Stimulated activated CD4-positive, alpha-beta T cell treated with anti-CD3 and anti-CD28 coated beads, Interleukin-4, amount 100 ng/mL, for 24 hours (primary cell): ENCODE results near the gene GALM.
"Not testable (repeated sequence)": the region's sequence is repeated elsewhere in the genome, so short reads cannot be mapped to it uniquely, and the experiment has no call there.

Experiments used
- DNase-seq: peaks from one replicate; pipeline ENCODE4 v3.0.0-alpha.2; 2020

GALM gene

DNA sequence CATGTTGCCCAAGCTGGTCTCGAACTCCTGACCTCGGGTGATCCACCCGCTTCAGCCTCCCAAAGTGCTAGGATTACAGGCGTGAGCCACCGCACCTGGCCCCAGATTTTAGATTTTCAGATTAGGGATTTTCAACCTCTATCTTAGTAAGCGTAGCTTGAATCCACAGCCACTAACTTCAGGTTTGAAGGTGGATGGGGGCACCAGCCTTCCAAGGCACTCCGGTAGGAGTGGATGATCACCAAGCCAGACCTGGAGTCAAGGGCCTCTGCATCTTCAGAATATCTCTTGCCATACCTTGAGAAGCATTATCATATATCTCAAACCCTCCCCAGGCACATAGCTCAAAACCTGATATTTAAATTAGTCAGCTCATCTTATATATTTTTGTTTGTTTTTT lies 17.9 kb downstream of the GALM start:
- no peak for DNase-seq

DNA sequence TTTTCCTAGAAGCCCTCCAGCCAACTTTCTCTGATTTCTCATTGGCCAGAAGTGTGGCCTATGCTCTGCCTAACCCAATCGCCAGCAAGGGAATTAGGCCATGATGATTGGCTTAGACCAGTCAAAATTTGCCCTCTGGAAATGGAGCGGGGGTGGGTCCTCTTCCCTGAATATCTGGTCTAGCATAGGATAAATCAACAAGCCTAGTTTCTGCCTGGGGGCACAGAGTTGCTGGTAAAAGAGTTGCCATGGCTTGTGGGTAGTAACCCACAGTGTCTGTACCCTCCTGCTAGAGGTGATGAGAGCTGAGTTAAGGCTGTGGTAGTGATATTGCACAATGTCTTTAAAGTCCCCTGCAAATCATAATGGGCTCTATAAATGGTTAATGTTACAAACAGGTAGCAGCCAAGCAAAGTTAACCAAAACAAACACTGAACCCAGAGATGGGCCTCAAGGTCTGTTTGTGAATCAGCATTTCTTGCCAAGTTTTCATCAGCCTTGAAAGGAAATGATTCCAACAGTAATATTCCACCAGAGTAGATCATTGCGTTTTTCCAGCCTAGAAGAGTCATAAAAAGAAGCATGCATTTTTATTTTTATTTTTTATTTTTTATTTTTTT lies 19.3 kb downstream of the GALM start:
- DNase-seq = no peak

DNA sequence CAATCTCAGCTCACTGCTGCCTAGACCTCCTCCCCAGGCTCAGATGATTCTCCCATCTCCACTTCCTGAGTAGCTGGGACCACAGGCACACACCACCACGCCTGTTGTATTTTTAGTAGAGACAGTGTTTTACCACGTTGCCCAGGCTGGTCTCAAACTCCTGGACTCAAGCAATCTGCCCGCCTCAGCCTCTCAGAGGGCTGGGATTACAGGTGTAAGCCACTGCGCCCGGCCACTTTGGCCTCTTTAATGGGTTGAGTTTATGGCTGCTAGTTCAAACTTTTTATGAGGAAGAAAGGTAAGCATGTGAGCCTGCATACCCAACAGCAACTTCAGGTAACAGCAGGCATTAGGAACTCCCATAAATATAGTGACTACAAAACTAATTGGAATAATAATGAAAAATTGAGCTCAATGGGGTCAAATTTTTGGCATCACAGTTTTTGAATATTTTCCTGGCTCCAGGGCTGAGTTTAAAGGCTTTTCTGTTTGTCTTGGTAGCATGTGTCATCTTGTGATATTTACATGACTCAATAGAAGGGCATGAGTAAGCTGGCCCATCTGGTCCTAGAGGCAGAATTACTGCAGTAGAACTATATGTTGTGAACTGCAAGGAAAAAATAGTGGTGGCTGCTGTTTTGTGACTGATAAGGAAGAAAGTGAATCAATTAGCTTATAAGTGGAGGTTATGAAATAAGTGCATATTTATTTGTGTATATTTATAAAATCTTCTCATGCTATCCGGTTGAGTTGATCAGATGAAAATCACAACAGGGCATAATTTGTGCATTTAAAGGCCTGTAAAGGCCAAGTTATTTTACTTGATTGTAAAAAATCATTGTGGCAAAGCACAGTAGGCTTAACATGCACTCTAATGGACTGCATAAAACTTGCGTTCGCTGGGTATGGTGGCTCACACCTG lies 24.8 kb downstream of the GALM start:
- peak; percentile 51 for DNase-seq

DNA sequence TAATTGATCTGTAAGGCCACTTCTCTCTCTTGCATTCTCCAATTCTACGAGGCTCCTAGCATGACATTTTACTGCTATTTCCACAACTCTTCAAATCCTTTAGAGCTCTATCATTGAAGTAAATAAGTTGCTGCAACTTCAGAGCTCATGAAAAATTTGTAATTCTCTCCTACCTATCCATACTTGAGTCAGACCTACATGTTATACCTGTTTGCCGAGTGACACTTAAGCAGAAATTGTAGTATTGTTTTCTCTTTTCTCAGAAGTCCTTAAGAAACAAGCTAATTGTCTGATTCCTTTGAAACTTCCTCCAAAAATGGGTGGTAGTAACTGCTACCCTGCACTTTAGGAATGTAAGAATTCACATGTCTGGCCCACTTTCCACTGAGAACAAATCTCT lies 26.1 kb downstream of the GALM start:
- DNase-seq = no peak

DNA sequence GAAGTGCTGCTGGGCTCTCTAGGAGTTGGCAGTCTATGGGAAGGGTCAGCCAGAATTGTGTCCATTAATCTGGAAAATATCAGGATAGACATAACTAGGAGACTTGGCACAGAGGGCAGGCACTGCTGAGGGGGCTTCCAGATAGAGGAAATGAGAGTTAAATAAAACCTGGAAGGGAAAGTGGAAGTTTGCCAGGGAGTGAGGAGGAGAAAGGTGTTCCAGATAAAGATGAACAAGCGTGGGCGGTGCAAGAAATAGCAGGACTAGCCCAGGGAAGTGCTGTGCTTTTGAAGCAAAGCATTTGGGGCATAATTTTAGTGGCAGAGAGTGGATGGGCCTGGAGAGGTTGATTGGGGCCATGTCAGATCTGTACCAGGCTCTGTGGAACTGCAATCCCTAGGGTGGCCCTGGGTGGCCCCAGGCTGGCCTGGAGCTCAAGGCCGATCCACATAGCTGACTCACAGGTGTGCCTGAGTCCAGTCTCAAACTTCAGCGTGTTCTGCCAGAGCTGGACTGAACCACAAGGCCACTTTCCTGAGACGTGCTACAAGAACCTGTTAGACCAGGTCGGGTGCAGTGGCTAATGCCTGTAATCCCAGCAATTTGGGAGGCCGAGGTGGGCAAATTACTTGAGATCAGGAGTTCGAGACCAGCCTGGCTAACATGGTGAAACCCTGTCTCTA lies 26.9 kb downstream of the GALM start:
- DNase-seq = no peak

DNA sequence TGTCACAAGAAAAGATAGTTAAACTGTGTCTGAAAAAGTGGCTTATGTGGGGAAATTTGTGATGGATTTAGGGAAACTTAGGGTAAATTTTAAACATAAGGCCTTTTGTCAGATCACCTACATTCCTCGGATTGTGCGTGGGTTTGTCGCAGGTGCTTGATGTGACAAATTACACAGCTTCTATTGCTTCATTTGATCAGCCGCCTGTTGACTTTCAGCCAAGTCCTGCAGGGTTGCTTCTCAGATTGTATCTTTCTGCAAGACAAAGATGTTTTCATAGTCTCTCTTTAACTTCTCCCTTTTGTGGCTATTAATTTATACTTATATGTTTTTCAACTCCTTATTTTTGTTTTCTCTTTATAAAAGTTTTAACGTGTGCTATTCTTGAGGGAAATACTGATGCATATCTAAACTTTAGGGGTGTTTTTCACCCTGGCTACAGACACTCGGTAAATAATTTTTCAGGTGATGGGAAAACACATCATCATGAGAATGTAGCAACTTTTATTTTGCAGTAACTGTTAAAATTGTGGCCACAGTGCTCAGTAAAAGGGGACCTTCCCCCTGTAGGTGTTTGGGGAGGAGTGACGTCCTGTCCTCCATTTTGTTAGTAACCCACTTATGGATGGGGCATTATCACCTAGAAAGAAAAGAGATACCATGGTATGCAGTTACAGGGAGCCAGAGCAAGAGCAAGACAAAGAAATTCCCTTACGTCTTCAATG lies 31.4 kb downstream of the GALM start:
- peak; percentile 46 for DNase-seq

DNA sequence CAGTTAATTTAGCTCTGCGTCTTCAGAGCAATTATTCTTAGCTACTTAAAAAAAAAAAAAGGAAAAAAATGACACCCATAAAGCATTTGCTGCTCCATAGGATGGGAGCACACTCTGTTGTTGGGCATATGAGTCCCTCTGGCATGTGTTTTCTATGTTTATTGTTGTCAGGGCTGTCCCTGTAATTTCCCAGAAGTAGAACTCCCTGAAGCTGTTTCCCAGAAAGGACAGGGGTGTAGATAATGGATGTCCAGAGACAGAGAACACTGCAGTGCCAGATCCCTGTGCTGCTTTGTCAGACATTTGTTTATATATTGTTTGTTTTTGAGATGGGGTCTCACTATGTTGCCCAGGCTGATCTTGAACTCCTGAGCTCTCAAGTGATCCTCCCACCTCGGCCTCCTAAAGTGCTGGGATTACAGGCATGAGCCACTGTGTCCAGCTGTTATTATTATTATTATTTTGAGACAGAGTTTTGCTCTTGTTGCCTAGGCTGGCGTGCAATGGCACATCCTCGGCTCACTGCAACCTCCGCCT lies 32.6 kb downstream of the GALM start:
- DNase-seq = no peak

DNA sequence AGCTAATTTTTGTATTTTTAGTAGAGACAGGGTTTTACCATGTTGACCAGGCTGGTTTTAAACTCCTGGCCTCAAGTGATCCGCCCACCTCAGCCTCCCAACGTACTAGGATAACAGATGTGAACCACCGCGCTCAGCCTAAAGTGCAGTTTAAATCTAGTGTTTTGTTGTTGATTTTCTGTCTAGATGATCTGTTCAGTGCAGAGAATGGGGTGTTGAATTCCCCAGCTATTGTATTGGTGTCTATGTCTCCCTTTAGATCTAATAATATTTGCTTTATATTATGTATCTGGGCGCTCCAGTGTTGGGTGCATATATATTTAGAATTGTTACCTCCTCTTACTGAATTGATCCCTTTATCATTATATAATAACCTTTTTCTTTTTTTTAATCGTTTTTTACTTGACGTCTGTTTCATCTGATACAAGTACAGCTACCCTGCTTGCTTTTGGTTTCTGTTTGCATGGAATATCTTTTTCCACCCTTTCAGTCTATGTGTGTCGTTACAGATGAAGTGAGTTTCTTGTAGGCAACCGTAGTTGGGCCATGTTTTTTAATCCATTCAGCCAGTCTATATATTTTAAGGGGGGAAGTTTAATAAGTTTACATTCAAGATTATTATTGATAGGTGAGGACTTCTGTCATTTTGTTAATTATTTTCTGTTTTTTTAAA lies 34.3 kb downstream of the GALM start:
- DNase-seq = no peak

DNA sequence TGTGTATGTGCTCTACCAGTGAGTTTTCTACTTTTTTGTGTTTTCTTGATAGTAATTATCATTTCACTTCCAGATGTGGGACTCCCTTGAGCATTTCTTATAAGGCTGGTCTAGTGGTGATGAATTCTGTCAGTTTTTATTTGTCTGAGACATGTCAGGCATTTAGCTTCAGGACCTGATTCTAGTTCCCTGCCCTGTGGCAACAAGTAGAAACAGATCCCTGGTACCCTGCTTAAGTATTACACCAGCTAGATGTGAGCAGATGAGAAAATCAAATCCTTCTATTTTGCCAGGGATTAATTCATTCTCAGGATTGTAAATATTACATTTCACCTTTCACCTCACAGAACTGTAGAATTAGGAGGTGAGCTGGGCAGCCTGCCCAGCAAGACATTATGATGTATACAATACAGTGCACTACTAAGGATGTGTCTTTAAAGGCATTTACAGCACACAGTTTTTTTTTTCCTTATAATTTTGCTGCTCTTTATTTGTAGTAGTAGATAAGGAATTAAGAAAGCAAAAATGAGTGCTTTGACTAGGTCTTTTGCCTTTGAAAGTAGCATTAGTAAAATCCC lies 35.1 kb downstream of the GALM start:
- no peak for DNase-seq

DNA sequence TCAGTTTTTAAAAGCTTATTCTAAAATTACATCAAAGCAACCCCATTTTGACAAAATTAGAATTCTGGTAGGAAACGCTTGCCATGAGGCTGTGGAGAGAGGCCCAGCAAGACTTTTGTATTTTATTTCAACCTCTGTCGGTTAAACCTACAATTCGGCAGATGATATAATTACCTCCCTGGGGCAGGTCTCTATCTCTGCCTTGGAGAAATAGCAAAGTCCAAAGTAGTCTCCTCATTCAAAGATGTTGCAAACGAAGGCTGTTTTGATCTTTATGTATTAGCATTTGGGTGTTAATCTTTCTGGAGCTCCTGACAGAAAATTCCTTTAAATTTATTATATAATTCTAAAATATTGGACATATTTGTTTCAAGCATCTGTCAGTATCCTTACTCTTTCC lies 35.6 kb downstream of the GALM start:
- DNase-seq = no peak

DNA sequence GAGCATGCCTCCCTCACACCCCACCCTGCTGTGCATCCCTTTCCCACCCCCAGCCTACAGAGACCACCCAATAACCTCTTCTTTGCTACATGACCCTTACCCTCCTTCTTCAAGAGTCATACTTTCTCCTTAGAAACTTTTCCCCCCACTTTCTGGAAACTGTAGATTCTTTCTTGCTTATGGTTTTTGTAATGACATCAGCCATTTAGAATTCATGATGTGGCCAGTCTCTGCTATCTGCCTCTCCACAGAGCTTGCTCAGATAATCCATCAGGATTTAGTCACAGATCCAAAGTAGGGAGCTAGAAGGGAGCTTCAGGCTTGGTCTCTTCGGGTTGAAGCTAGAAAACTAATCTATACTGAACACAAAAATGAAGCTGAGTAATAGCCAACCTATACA lies 36.5 kb downstream of the GALM start:
- DNase-seq = no peak

DNA sequence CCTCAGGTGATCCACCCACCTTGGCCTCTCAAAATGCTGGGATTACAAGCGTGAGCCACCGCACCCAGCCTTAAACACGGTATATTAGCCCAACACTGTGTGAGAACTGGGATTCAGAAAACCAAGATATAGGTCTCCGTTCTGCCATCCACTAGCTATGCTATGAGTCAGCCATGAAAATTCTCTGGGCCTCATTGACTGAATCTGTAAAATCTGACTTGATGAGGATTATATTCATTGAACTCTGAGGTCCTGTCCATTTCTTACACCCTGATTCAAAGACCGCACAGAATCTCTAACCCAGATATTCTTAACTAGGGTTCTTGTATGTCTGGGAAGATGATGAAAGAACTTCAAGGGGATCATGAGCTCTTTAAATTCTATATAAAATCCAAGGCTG lies 37.4 kb downstream of the GALM start:
- DNase-seq = not testable (repeated sequence)

DNA sequence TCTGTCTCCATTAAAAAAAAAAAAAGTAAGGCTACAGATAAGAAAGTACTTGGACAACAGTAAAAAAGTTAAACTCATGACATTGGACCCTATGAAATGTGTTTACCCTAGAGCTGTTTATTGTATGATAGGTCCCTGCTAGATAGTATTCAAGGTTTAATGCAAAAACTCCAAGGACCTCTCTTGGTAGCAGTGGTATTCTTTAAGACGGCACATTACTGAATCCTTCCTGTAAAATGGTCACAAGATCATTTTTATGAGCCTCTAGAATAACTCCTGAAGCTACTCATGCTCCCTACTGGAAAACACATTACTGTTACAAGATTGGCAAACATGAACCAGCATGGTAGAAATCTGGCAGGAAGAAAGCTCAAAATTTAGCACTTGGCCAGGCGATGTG lies 38.8 kb downstream of the GALM start:
- DNase-seq = no peak

DNA sequence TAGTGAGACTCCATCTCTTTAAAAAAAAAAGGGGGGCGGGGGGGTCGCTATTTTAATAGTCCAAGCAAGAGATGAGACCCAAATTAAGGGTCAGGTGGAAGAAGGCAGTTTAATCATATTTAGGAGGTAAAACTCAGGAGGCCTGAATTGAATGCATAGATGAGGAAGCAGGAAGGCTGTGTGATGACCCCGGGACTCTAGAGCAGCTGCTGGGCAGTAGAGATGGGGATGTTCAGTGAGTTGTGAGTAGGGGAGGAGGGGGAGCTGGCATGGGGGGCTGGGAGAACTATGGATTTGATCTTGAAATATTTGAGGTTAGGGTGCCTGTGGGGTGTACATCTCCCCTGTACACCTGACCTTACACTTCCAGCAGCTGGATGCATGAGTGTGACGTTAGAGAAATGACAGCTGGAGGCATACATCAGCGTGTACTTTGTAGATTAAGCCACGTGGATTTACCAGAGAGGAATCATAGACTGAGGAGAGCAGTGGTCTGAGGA lies 41.0 kb downstream of the GALM start:
- DNase-seq = no peak

DNA sequence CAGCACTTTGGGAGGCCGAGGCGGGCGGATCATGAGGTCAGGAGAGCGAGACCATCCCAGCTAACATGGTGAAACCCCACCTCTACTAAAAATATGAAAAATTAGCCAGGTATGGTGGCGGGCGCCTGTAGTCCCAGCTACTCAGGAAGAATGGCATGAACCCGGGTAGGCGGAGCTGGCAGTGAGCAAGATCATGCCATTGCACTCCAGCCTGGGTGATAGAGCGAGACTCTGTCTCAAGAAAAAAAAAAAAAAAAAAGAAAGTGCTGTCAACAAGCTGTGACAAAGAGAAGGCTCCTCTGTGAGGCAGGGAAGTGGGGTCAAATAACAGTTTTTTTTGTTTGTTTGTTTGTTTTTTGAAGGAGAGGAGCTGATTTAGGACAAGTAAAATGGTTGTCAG lies 42.6 kb downstream of the GALM start:
- not testable (repeated sequence) for DNase-seq

DNA sequence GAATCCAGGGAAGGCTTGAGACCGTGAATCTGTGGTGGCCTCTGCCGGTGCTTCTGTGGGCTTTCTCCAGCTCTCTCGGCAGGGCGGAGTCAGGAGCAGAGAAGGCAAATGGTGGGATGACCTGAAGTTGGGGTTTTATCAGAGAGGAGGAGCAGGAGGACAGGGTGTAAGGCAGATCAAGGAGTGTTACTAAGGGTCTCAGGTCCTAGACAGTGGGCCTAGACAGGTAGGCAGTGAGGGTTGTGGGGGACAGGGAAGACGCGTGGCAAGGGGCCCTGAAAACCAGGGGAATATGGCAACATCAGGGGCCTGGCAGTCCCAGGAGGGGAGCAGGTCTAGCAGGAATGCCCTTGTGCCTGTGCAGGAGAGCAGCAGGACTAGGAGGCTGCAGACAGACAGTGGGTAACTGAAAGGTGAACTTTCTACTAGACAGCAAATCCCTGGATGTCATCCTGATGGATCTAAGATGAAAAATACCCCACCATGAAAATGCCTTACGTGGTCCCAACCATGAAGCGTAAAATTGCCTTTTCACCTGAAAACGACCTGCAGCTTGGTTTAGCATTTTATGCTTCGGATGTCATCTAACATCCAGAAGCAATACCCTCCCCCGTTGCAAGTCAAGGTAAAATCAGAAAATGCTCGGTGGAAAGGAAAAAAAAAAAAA lies 43.1 kb downstream of the GALM start:
- DNase-seq = no peak

DNA sequence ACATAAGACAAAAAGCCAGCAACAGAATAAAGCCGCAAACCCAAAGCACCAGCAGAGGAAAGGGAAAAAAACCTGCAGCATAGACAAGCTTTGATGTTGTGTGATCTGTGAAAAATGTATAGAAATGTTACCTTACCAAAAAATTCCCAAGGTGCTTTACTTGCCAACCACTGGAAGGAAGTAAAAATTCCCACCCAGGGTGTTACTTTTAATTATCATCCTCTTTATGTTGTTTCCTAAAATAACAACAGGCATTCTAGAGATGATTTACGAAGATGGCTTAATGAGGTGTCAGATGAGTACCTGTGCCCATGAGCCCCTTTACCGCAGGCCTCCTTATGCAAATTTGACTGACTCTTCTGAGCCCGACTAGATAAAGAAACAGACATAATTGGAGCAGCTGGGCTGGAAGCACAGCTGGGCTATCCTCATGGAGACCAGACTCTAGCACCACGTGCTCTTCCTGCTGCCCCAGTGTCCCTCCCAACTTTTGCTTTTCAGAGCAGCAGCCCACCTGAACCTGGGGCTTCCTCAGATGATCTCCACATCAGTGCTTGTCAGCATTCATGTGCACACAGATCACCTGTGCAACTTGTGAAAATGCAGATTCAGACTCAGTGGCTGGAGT lies 43.8 kb downstream of the GALM start:
- DNase-seq = peak; percentile 60

DNA sequence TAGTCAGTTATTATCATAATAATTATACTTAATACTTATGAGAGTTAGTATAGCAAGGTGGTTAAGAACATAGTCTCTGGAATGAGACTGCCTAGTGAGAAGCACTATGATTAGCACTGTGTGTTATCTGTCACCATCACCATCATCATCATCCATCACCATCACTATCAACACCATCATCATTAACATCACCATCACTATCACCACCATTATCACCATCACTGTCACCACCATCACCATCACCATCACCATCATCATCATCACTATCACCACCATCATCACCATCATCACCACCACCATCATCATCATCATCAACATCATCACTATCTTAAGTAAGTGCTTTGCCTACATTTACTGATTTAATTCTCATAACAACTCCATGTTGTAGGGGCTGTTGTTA lies 45.6 kb downstream of the GALM start:
- DNase-seq = no peak

DNA sequence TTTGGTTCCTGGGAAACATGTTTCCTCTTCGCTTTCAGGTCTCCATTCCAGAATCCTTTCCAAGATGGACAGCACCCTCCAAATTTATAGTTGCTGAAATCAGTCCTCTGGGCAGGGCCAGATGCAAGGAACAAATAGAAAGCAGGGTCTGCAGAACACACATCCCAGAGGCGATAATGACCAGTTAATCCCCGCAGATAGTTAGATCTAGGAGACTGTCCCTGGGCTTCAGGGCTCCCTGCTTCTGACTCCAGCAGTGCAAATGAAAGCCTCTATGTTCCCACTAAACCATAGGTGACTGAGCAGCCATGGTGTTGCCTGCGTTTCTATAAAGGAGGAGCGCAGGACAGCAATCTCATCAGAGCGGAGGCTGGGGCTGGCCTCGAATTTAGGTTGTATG lies 46.5 kb downstream of the GALM start:
- DNase-seq = no peak

DNA sequence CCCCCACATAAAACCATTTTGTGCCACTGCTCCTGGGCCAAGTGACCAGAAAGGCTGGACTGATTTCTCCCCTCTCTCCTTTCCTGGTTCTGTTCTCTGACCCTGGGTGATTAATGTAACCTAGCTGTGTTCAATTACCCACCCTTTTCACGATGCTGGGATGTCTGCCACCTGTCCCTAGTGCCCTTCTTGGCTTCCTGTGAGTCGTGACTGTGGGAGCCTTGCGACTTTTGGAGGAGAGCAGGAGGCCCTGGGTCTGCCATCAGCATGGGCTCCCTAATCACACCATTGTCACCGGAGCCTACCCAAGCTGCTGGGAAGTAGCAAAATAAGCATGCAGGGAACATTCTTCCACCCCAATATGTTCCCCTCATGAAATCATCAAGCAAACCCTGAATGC lies 47.0 kb downstream of the GALM start:
- DNase-seq = no peak

DNA sequence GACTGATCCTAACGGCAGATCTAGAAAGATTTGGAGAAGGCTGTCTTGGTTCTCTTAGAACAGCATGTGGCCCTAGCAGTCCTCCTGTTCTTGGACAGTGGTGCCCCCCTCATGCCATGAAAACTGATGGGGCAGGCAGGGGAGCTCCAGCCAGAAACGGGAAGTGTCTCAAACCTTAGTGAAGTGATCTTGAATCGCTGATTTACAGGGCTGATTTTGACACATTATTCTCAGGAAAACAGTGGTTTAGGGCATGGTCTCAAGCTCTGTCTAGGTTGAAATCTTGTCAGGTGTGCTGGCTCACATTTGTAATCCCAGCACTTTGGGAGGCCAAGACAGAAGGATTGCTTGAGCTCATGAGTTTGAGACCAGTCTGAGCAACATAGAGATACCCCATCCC lies 47.4 kb downstream of the GALM start:
- no peak for DNase-seq
